GM19023 (cell line): ENCODE data around the gene GGCX.
A peak's percentile ranks its signal among the peaks of the same experiment; 100 is the strongest.
"Not testable (repeated sequence)": the region's sequence is repeated elsewhere in the genome, so short reads cannot be mapped to it uniquely, and the experiment has no call there.

Experiments
- ATAC-seq: cut with Tn5 transposase; IDR thresholded peaks from one replicate; pipeline ENCODE4 v1.9.1; 2021; ENCODE audit warnings: mild to moderate bottlenecking, moderate library complexity; ENCODE audit not compliant: unreplicated experiment

GGCX gene

GRCh38 chr2:85594715-85595300 is 33.5 kb upstream of the GGCX start:
- ATAC-seq: no peak

- ATAC-seq: no peak
These were observed 31.7 kb upstream of the GGCX start for GRCh38 chr2:85593023-85593422.

GRCh38 chr2:85592299-85592698 is 31.0 kb upstream of the GGCX start:
- not testable (repeated sequence) for ATAC-seq

- no peak for ATAC-seq
These were observed 30.3 kb upstream of the GGCX start for GRCh38 chr2:85591563-85591962.

- no peak for ATAC-seq
These were observed 29.7 kb upstream of the GGCX start for GRCh38 chr2:85590950-85591349.

- ATAC-seq: no peak
These were observed 28.9 kb upstream of the GGCX start for GRCh38 chr2:85589982-85590791.

- no peak for ATAC-seq
These were observed 27.9 kb upstream of the GGCX start for GRCh38 chr2:85589181-85589580.

GRCh38 chr2:85588645-85589044 is 27.4 kb upstream of the GGCX start:
- ATAC-seq: no peak

GRCh38 chr2:85588236-85588635 is 26.9 kb upstream of the GGCX start:
- ATAC-seq: no peak

GRCh38 chr2:85585781-85586105 is 24.4 kb upstream of the GGCX start:
- no peak for ATAC-seq

GRCh38 chr2:85584857-85585780 is 23.8 kb upstream of the GGCX start:
- ATAC-seq: peak; percentile 50

- peak; percentile 72 for ATAC-seq
These were observed 23.1 kb upstream of the GGCX start, which contains the start of gene VAMP5 for GRCh38 chr2:85584354-85584856. VAMP5 (plus strand) TSS chr2:85584431; CDS start chr2:85584491, 60 bp downstream.

- ATAC-seq: no peak
These were observed 22.5 kb upstream of the GGCX start for GRCh38 chr2:85583667-85584353.

GRCh38 chr2:85582492-85582891 is 21.2 kb upstream of the GGCX start:
- no peak for ATAC-seq

GRCh38 chr2:85580206-85580605 is 18.9 kb upstream of the GGCX start:
- no peak for ATAC-seq

GRCh38 chr2:85579266-85579935 is 18.1 kb upstream of the GGCX start:
- ATAC-seq: no peak

GRCh38 chr2:85578243-85579180 is 17.2 kb upstream of the GGCX start:
- peak; percentile 44 for ATAC-seq

GRCh38 chr2:85577386-85578242 is 16.3 kb upstream of the GGCX start, which contains the start of gene VAMP8:
VAMP8 (plus strand) TSS chr2:85577586; CDS start chr2:85577647, 61 bp downstream.
- peak; percentile 62 for ATAC-seq
